OCI-LY7 (cell line): ENCODE measurements around the gene FBXO17.

Experiments
- CTCF ChIP-seq: fragments of 200-600 bp; sonication (generic); conservative IDR thresholded peaks from 2 replicates; pipeline ENCODE4 v1.5.1; 2014; ENCODE audit warnings: mild to moderate bottlenecking, antibody characterized with exemption, low read length, moderate library complexity, mixed read lengths
- EZH2phosphoT487 ChIP-seq: fragments of 200-600 bp; sonication (generic); IDR thresholded peaks from 2 replicates; pipeline ENCODE4 v1.6.1; 2018; ENCODE audit warnings: low read depth, borderline replicate concordance, mild to moderate bottlenecking, mixed run types, antibody characterized with exemption, low read length, moderate library complexity, mixed read lengths

GRCh38 chr19:38898788-38899446 is 76.6 kb downstream of the FBXO17 start:
- TF ChIP-seq CTCF, result no peak
- TF ChIP-seq EZH2phosphoT487, result no peak
